Fibroblast of the conjunctiva (primary cell): ENCODE measurements around the gene GRID2.

Source experiments
- DNase-seq: peaks from one replicate; pipeline ENCODE4 v3.0.0-alpha.2; 2010; ENCODE audit warnings: low read depth

The GRID2 gene

GRCh38 chr4:93687304-93687703, 1383.5 kb downstream of the GRID2 start:
- no peak for DNase-seq

GRCh38 chr4:93688978-93689377, 1385.2 kb downstream of the GRID2 start:
- no peak for DNase-seq

- no peak for DNase-seq
These were observed 1389.4 kb downstream of the GRID2 start for GRCh38 chr4:93693141-93693540.

DNA sequence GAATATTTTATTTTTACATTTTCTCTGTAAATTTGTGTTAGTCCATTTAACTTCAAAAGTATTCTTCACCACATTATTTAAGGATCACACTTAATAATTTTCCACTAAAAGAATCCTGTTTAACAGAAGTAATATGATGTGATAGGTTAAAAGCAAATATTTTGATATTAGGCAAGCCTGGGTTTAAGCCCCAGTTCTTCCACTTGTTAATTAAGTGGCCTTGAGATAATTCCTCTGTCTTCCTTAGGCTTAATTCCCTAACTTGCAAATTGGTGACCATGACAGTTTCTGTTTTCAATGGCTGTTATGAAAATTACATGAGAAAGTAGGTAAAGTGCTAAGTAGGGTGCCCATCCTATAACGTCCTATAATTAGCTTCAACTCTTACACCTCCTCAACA, 1394.9 kb downstream of the GRID2 start:
- no peak for DNase-seq

- no peak for DNase-seq
These were observed 1396.8 kb downstream of the GRID2 start for GRCh38 chr4:93700571-93700970.

GRCh38 chr4:93710101-93710846, 1406.5 kb downstream of the GRID2 start:
- DNase-seq, result no peak

GRCh38 chr4:93710847-93711430, 1407.2 kb downstream of the GRID2 start:
- no peak for DNase-seq

DNA sequence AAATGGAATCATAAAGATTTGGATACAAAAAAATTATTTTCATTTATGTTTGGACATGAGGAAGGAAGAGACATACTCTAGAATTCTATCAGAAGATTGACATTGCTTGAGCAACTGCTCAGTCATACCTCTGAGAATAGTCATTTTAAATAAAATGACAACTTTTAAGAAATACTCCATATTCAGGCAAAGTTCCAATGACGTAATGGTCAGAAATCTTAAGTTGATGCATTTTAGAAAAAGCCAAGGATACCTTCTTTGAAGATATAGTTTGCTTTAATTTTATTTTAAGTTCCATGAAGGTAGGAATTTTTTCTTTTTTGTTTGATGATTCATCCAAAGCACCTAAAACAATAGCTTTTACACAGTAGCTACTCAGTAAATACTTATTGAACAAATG, 1414.5 kb downstream of the GRID2 start:
- no peak for DNase-seq

GRCh38 chr4:93719552-93719951, 1415.8 kb downstream of the GRID2 start:
- DNase-seq, result no peak

- DNase-seq, result no peak
These were observed 1418.7 kb downstream of the GRID2 start for GRCh38 chr4:93722446-93722845.

DNA sequence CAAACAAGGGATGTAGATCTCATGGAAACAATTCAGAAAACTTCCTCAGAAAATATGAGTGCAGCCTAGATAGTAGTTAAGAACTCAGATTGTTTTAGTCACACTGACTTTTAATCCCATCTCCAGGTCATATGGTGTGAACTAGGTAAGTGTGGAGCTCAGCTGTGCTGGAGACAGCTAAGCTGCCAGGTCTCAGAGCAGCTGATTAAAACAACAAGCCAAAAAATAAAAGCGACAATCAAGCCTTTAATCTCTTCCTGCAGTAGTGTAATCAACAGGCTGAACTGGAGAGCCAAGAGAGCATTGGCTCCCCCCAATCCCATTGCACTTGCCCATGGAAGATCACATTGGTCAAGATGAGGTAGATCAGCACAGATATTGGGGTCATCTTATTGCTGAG, 1426.5 kb downstream of the GRID2 start:
- no peak for DNase-seq

GRCh38 chr4:93730760-93731159, 1427.0 kb downstream of the GRID2 start:
- DNase-seq, result no peak

DNA sequence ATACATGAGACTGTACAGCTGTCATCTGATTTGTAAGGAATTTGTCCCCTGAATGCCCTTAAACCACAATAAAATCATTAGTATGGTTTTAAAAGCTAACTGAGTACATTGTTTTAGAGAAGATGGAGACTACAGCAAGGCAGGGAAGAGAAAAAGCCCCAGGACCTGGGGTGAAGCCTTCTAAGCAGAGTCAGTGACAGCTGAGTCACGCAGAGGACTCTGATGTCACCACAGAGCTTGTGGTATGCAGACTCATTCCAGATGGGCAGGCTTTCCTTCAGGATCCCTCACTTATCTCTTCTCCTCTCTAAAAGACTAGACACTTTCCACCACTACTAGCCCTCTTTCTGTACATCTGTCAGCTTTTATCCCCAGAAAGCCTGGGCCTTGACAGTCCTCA, 1427.7 kb downstream of the GRID2 start:
- DNase-seq, result no peak

DNA sequence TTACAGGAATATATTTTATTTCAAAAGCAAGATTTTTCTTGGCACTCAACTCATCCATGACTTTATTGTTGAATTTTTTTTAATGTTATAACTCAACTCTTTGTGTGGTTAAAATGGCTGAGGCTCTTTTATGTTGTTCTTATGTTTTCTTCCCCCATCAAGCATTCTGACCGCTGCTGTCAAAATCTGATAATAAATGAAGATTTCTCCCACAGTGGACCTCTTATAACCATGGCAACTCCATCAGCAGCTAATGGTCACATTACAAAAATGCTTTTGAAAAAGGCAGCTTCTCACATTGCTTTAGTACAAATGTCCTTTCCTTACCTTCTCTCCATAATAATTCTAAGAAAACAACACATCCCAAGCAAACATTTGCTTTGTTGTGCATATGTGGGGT, 1428.7 kb downstream of the GRID2 start:
- no peak for DNase-seq

DNA sequence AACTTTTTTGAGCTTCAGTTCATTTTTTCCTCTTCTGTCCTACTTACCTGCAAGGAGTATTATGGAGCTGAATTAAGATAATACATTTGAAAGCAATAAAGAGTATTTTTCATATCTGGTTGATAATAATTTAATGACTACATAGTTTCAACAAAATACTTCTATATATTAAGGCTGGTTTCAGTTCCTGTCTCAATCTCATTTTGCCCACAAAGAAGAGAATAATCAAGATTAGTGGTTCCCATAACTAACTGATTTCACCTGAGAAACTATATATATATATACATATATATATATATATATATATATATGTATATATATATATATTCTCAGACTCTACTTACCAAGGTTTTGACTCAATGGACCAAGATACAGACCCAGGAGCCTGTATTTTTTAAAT, 1437.1 kb downstream of the GRID2 start:
- DNase-seq, result no peak

DNA sequence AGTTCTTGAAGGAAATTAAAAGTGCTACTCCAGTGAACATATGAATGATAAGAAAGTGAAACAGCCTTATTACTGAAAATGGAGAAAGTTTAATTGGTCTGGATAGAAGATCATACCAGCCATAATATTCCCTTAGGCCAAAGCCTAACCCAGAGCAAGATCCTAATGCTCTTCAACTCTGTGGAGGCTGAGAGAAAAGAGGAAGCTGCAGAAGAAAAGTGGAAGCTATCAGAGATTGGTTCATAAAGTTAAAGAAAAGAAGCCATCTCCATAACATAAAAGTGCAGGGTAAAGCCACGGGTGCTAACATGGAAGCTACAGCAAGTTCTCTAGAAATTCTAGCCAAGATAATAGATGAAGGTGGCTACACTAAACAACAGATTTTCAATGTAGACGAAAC, 1439.3 kb downstream of the GRID2 start:
- no peak for DNase-seq

GRCh38 chr4:93743635-93744034, 1439.9 kb downstream of the GRID2 start:
- DNase-seq, result no peak

DNA sequence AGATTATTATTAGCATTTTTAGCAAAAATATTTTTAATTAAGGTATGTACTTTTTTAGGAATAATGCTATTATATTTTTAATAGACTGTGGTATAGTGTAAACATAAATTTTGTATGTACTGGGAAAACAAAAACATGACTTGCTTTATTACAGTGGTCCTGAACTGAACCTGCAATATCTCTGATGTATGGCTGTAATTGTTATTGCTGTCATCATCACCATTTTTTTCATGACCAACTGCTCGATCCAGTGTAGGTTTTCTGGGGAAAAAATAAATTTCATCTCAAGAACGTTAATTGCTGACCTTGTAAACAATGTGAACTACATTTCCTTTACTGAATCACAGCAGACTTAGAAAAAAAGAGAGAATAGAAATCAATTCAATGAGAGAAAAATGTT, 1441.2 kb downstream of the GRID2 start:
- no peak for DNase-seq

- no peak for DNase-seq
These were observed 1442.3 kb downstream of the GRID2 start for GRCh38 chr4:93746031-93746430.

GRCh38 chr4:93747220-93747619, 1443.5 kb downstream of the GRID2 start:
- no peak for DNase-seq

GRCh38 chr4:93748373-93749291, 1444.9 kb downstream of the GRID2 start:
- DNase-seq, result no peak

DNA sequence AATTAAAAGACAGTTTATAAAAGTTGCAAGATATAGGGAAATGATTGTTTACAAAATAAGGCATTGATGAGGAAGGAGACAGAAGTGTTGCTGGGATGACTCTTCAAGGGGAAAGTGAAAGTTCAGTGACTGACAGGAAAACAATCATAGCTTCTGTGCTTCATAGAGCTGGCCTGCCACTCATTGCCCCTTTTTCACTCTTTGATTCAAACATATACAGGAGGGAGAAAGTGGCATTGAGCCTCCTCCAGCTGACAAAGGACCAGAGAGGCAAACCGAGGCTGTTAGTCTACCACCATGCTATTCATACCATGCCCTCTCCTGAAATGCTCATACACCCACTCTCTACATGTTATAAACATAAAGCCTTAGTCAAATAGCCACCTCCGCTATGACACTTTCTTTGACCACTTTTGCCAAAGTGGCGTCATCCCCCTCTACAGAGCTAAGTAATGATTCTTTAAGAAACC, 1445.6 kb downstream of the GRID2 start:
- no peak for DNase-seq

GRCh38 chr4:93751411-93751810, 1447.6 kb downstream of the GRID2 start:
- no peak for DNase-seq
